Breast epithelium (tissue), 4 donors: ENCODE results near the gene ZDHHC16. TPM values are rescaled to one million over a fixed set of nuclear protein-coding genes. Genes with fewer than 3 reads are reported as not detected.

Source experiments
- DNase-seq, 2 donors: peaks; one replicate each; pipeline ENCODE4 v3.0.0-alpha.2; 2019; ENCODE audit warnings: low spot score in 2 of 2
- H3K27ac ChIP-seq, 2 donors: fragments of 200-600 bp; sonication (generic) in 1 of 2; one replicate each; pipeline ENCODE4 v1.5.1; 2016 to 2019; ENCODE audit warnings: mild to moderate bottlenecking in 1 of 2
- H3K27me3 ChIP-seq, 2 donors: fragments of 200-600 bp; sonication (generic) in 1 of 2; one replicate each; pipeline versions ENCODE4 v1.5.1 to v1.6.0; 2017 to 2019; ENCODE audit warnings: control low read depth in 1 of 2, mild to moderate bottlenecking in 1 of 2
- H3K36me3 ChIP-seq: fragments of 200-600 bp; one replicate; pipeline ENCODE4 v1.5.1; 2019
- H3K4me1 ChIP-seq, 2 donors: fragments of 200-600 bp; sonication (generic); one replicate each; pipeline ENCODE4 v1.5.1; 2016 to 2019; ENCODE audit warnings: control low read depth in 1 of 2
- H3K4me3 ChIP-seq, 3 donors: fragments of 200-600 bp; sonication (generic); 1 replicate in 2 of 3; 2 replicates in 1 of 3; pipeline ENCODE4 v1.5.1; 2016 to 2019; ENCODE audit warnings: mild to moderate bottlenecking in 3 of 3, moderate library complexity in 2 of 3
- H3K9me3 ChIP-seq, 2 donors: fragments of 200-600 bp; sonication (generic) in 1 of 2; one replicate each; pipeline ENCODE4 v1.5.1; 2016 to 2019; ENCODE audit warnings: control low read depth in 1 of 2
- CTCF ChIP-seq, 3 donors: fragments of 450-650 bp; IDR thresholded peaks; one replicate each; pipeline ENCODE4 v1.5.1; 2016 to 2017; ENCODE audit warnings: antibody characterized with exemption in 3 of 3, mild to moderate bottlenecking in 3 of 3, moderate library complexity in 3 of 3
- POLR2A ChIP-seq: fragments of 450-650 bp; IDR thresholded peaks from one replicate; pipeline ENCODE4 v1.6.1; 2016; ENCODE audit warnings: antibody characterized with exemption, mild to moderate bottlenecking, moderate library complexity
- POLR2AphosphoS5 ChIP-seq, 3 donors: sonication (generic); formaldehyde crosslinking; IDR thresholded peaks; one replicate each; pipeline ENCODE4 v1.6.1; 2017; ENCODE audit warnings: antibody characterized with exemption in 3 of 3
- intact Hi-C: fragments of 100-400 bp; cut with DNase I; formaldehyde crosslinking; loops from one replicate; pipeline ENCODE4 v1.15.1; 2023; ENCODE audit warnings: low total_unique reads
- total RNA-seq, 3 donors: library from RNA; depleted of rRNA; stranded (reverse); fragments of >200 nt; gene quantifications; one replicate each; pipeline ENCODE4 v1.1.0, GENCODE V29; 2016

ZDHHC16 gene
- total RNA-seq, 3 donors from 2014 or later: 21.6 to 53.1 (median 44.6) TPM

GRCh38 chr10:97451605-97452004 lies 5.6 kb downstream of the ZDHHC16 start:
- no peaks in the 10 kb centered on the region for H3K9me3 ChIP-seq
- H3K27ac ChIP-seq: peak overlapping the region; percentile 18 to 30
- H3K27me3 ChIP-seq: no peaks in the 10 kb centered on the region
- DNase-seq: no peak
- intact Hi-C loops: no loop called here
- TF ChIP-seq POLR2AphosphoS5 (IDR thresholded peaks at IDR 0.05) (no peak), CTCF (IDR thresholded peaks at IDR 0.05) (no peak), POLR2A (no peak)
- no peaks in the 10 kb centered on the region for H3K36me3 ChIP-seq
- no peak overlapping the region for H3K4me3 ChIP-seq
- peaks cover 4 to 11% of the 10 kb centered on the region in 2 donors for H3K4me1 ChIP-seq

GRCh38 chr10:97452352-97452751 lies 6.4 kb downstream of the ZDHHC16 start:
- intact Hi-C loops: no loop called here
- TF ChIP-seq POLR2AphosphoS5 (IDR thresholded peaks at IDR 0.05) (no peak), POLR2A (no peak), CTCF (IDR thresholded peaks at IDR 0.05) (no peak)
- H3K4me1 ChIP-seq: peaks cover 1 to 4% of the 10 kb centered on the region in 2 donors

GRCh38 chr10:97454330-97455036 lies 8.5 kb downstream of the ZDHHC16 start:
- Histone ChIP-seq H3K36me3 (no peaks in the 10 kb centered on the region), H3K27ac (peak overlapping the region; percentile 26 to 64), H3K9me3 (no peaks in the 10 kb centered on the region), H3K4me3 (no peak overlapping the region), H3K27me3 (no peaks in the 10 kb centered on the region), H3K4me1 (no peaks in the 10 kb centered on the region)
- DNase-seq: no peak
- no peak for TF ChIP-seq CTCF (IDR thresholded peaks at IDR 0.05)
- no peak for TF ChIP-seq POLR2AphosphoS5 (IDR thresholded peaks at IDR 0.05)
- TF ChIP-seq POLR2A: no peak
- intact Hi-C loops: no loop called here

More at GRCh38 chr10:97452352-97452751, 6.4 kb downstream of the ZDHHC16 start:
- peak overlapping the region in 1 of 2 donors; percentile 10 for H3K27ac ChIP-seq
- no peak for DNase-seq
- H3K36me3 ChIP-seq: no peaks in the 10 kb centered on the region
- H3K9me3 ChIP-seq: no peaks in the 10 kb centered on the region
- H3K4me3 ChIP-seq: no peak overlapping the region
- H3K27me3 ChIP-seq: no peaks in the 10 kb centered on the region

- H3K27me3 ChIP-seq: no peaks in the 10 kb centered on the region
- intact Hi-C loops: no loop called here
- H3K27ac ChIP-seq: peak overlapping the region in 1 of 2 donors; percentile 26
- no peaks in the 10 kb centered on the region for H3K4me1 ChIP-seq
- H3K9me3 ChIP-seq: no peaks in the 10 kb centered on the region
- DNase-seq: no peak
- H3K36me3 ChIP-seq: peaks cover 4% of the 10 kb centered on the region
- no peak overlapping the region for H3K4me3 ChIP-seq
- TF ChIP-seq POLR2AphosphoS5 (IDR thresholded peaks at IDR 0.05) (no peak), POLR2A (no peak), CTCF (IDR thresholded peaks at IDR 0.05) (no peak)
Measured at GRCh38 chr10:97456034-97456685, 10.2 kb downstream of the ZDHHC16 start.

- Histone ChIP-seq H3K4me3 (no peak overlapping the region), H3K36me3 (peaks cover 4% of the 10 kb centered on the region), H3K27me3 (no peaks in the 10 kb centered on the region), H3K9me3 (no peaks in the 10 kb centered on the region), H3K27ac (no peak overlapping the region), H3K4me1 (no peaks in the 10 kb centered on the region)
- DNase-seq: no peak
- intact Hi-C loops: no loop called here
- TF ChIP-seq POLR2A (no peak), CTCF (IDR thresholded peaks at IDR 0.05) (no peak), POLR2AphosphoS5 (IDR thresholded peaks at IDR 0.05) (no peak)
Measured at GRCh38 chr10:97456686-97457065, 10.7 kb downstream of the ZDHHC16 start.
